HepG2 (cell line): ENCODE data around the gene MOK. TPM values are rescaled to one million over a fixed set of nuclear protein-coding genes. Genes with fewer than 3 reads are reported as not detected.
A peak's percentile ranks its signal among the peaks of the same experiment; 100 is the strongest.

ENCODE experiments used
- ARNT ChIP-seq: fragments of 450-650 bp; IDR thresholded peaks from 2 replicates; pipeline ENCODE4 v1.6.1; 2017
- CEBPG ChIP-seq: IDR thresholded peaks from 2 replicates; pipeline ENCODE4 v1.6.1; 2016
- IRX3 ChIP-seq: sonication (generic); formaldehyde crosslinking; IDR thresholded peaks from 2 replicates; pipeline ENCODE4 v1.8.1; 2023; ENCODE audit warnings: mild to moderate bottlenecking, low read depth, missing genetic modification reagents, borderline replicate concordance
- MYC ChIP-seq: sonication (generic); formaldehyde crosslinking; IDR thresholded peaks from 2 replicates; pipeline ENCODE4 v1.9.0; 2021; ENCODE audit warnings: missing genetic modification reagents, borderline replicate concordance
- NR2F6 ChIP-seq, 2 experiments: IDR thresholded peaks; 2 replicates each; pipeline ENCODE4 v1.6.1; 2016; ENCODE audit warnings: antibody characterized with exemption in 1 of 2, mild to moderate bottlenecking in 1 of 2
- PBX3 ChIP-seq: sonication (generic); formaldehyde crosslinking; IDR thresholded peaks from 2 replicates; pipeline ENCODE4 v1.8.1; 2023; ENCODE audit warnings: missing genetic modification reagents, inconsistent platforms, borderline replicate concordance
- RFX5 ChIP-seq: IDR thresholded peaks from 2 replicates; pipeline ENCODE4 v1.6.1; 2011; ENCODE audit warnings: low read depth, low read length, improper control_type of control experiment
- ZFP36L2 ChIP-seq: sonication (generic); formaldehyde crosslinking; IDR thresholded peaks from 2 replicates; pipeline ENCODE4 v1.4.0; 2020; ENCODE audit warnings: missing genetic modification reagents
- ZHX2 ChIP-seq, 2 experiments: sonication (generic) in 1 of 2; formaldehyde crosslinking in 1 of 2; IDR thresholded peaks; 2 replicates each; pipeline versions ENCODE4 v1.6.1 to v1.9.0; 2014 to 2022; ENCODE audit warnings: antibody characterized with exemption in 1 of 2, borderline replicate concordance in 1 of 2, inconsistent platforms in 1 of 2, low read depth in 1 of 2, missing genetic modification reagents in 1 of 2
- ZNF230 ChIP-seq: sonication (generic); formaldehyde crosslinking; IDR thresholded peaks from 2 replicates; pipeline ENCODE4 v1.4.0; 2020; ENCODE audit warnings: mild to moderate bottlenecking, missing genetic modification reagents
- ZNF30 ChIP-seq: sonication (generic); formaldehyde crosslinking; IDR thresholded peaks from 2 replicates; pipeline ENCODE4 v1.5.0; 2020; ENCODE audit warnings: mild to moderate bottlenecking, missing genetic modification reagents
- ZNF331 ChIP-seq: sonication (generic); formaldehyde crosslinking; IDR thresholded peaks from 2 replicates; pipeline ENCODE4 v1.4.0; 2020; ENCODE audit warnings: missing genetic modification reagents
- ZNF580 ChIP-seq: IDR thresholded peaks from 2 replicates; pipeline ENCODE4 v1.6.1; 2016; ENCODE audit warnings: low read depth, borderline replicate concordance
- ZNF615 ChIP-seq: sonication (generic); formaldehyde crosslinking; IDR thresholded peaks from 2 replicates; pipeline ENCODE4 v1.5.0; 2020; ENCODE audit warnings: mild to moderate bottlenecking, missing genetic modification reagents, borderline replicate concordance
- ZNF768 ChIP-seq: sonication (generic); formaldehyde crosslinking; IDR thresholded peaks from 2 replicates; pipeline ENCODE4 v1.4.0; 2020; ENCODE audit warnings: missing genetic modification reagents
- ZSCAN9 ChIP-seq: IDR thresholded peaks from 2 replicates; pipeline ENCODE4 v1.6.1; 2016; ENCODE audit warnings: borderline replicate concordance
- polyA plus RNA-seq, 8 experiments: library from polyadenylated mRNA; depleted of rRNA in 3 of 8; stranded (reverse) in 7 of 8; unstranded in 1 of 8; fragments of >200 nt; fragmentation: Illumina TruSeq in 4 of 8; extraction: Trizol in 4 of 8; gene quantifications; 2 replicates each; pipeline versions ENCODE4 v1.2.1 to v1.2.3, GENCODE V29; 2011 to 2016; ENCODE audit warnings: low read depth in 4 of 8, missing spikeins in 1 of 8, mixed read lengths in 1 of 8; ENCODE audit not compliant: insufficient read depth in 1 of 8
- total RNA-seq, 5 experiments: library from RNA; depleted of rRNA; stranded (reverse); fragments of >200 nt; fragmentation: Illumina TruSeq; extraction: Trizol; gene quantifications; 2 replicates each; pipeline ENCODE4 v1.2.3, GENCODE V29; 2016; ENCODE audit warnings: low read depth in 1 of 5
- TF ChIP-seq, protein P1 (sequence below): sonication (generic); formaldehyde crosslinking; IDR thresholded peaks from 2 replicates; pipeline ENCODE4 v1.4.0; 2020; ENCODE audit warnings: missing genetic modification reagents
- TF ChIP-seq, protein P2 (sequence below): sonication (generic); formaldehyde crosslinking; IDR thresholded peaks from 2 replicates; pipeline ENCODE4 v1.5.1; 2020; ENCODE audit warnings: mild to moderate bottlenecking, missing genetic modification reagents, borderline replicate concordance

MOK gene
- total and polyA plus RNA-seq, 2 of the 13 experiments (the other 11 are each of a cell fraction or from before 2014, with no cell fraction given): 15.3 to 16.9 TPM

- no peak for TF ChIP-seq IRX3 (CRISPR knock-in tag)
- TF ChIP-seq, protein P1, sequence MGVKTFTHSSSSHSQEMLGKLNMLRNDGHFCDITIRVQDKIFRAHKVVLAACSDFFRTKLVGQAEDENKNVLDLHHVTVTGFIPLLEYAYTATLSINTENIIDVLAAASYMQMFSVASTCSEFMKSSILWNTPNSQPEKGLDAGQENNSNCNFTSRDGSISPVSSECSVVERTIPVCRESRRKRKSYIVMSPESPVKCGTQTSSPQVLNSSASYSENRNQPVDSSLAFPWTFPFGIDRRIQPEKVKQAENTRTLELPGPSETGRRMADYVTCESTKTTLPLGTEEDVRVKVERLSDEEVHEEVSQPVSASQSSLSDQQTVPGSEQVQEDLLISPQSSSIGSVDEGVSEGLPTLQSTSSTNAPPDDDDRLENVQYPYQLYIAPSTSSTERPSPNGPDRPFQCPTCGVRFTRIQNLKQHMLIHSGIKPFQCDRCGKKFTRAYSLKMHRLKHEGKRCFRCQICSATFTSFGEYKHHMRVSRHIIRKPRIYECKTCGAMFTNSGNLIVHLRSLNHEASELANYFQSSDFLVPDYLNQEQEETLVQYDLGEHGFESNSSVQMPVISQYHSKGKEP (CRISPR knock-in tag): 0 out of 2 replicates have a peak, but pooled peaks have one; percentile 10
- TF ChIP-seq ARNT: no peak
- no peak for TF ChIP-seq ZSCAN9 (CRISPR knock-in tag)
- no peak for TF ChIP-seq ZFP36L2 (CRISPR knock-in tag)
- no peak for TF ChIP-seq CEBPG
- TF ChIP-seq ZHX2 (IDR thresholded peaks at IDR 0.05; ENCODE audit: low read depth): no peak
- TF ChIP-seq ZHX2 (CRISPR knock-in tag; IDR thresholded peaks at IDR 0.05; ENCODE audit: borderline replicate concordance): no peak
- no peak for TF ChIP-seq ZNF30 (CRISPR knock-in tag)
- peak; percentile 65; the same call in 1 of the 2 replicates for TF ChIP-seq MYC (CRISPR knock-in tag)
- no peak for TF ChIP-seq ZNF615 (CRISPR knock-in tag)
- no peak for TF ChIP-seq ZNF230
- TF ChIP-seq, protein P2, sequence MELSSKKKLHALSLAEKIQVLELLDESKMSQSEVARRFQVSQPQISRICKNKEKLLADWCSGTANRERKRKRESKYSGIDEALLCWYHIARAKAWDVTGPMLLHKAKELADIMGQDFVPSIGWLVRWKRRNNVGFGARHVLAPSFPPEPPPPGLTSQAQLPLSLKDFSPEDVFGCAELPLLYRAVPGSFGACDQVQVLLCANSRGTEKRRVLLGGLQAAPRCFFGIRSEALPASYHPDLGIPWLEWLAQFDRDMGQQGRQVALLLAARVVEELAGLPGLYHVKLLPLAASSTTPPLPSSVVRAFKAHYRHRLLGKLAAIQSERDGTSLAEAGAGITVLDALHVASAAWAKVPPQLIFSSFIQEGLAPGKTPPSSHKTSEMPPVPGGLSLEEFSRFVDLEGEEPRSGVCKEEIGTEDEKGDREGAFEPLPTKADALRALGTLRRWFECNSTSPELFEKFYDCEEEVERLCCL (CRISPR knock-in tag): no peak
- no peak for TF ChIP-seq RFX5
- no peak for TF ChIP-seq PBX3 (CRISPR knock-in tag)
- TF ChIP-seq ZNF580 (CRISPR knock-in tag): peak; percentile 49; the same call in 1 of the 2 replicates
- peak; percentile 28; the same call in 1 of the 2 replicates for TF ChIP-seq NR2F6 (IDR thresholded peaks at IDR 0.05)
- TF ChIP-seq NR2F6 (CRISPR knock-in tag; IDR thresholded peaks at IDR 0.05): peak; percentile 48; the same call in 1 of the 2 replicates
- TF ChIP-seq ZNF768 (CRISPR knock-in tag): peak; percentile 60; the same call in 1 of the 2 replicates
- TF ChIP-seq ZNF331 (CRISPR knock-in tag): peak; percentile 80
These were observed 42.0 kb downstream of the MOK start (continued) for GRCh38 chr14:102262929-102263462.
